Measurements from ENCODE around the gene CELSR2.
A peak's percentile ranks its signal among the peaks of the same experiment; 100 is the strongest.
"Not testable (repeated sequence)": the region's sequence is repeated elsewhere in the genome, so short reads cannot be mapped to it uniquely, and the experiment has no call there.

Gene CELSR2

DNA sequence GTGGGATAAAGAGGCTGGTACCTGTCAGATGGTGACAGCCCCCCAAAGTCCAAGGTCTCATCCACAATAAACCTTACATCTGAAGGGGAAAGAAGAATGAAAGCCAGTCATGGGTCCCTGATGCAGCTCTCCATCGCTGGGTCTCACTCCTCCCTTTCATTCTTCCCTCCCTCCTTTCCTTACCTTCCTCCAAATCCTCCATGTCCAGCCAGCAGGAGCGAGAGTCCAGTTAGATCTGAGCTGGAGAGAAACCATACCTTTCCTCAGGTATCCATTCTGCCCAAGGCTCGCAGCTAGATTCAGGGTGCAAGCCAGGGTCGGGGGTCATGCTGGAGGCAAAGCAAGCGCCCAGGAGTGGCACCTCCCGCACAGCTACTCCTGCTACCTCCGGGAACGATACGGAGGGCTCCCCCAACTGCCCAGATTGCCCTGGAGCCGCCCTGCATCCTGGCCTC is 33.2 kb downstream of the CELSR2 start:
- DNase-seq: no peak

DNA sequence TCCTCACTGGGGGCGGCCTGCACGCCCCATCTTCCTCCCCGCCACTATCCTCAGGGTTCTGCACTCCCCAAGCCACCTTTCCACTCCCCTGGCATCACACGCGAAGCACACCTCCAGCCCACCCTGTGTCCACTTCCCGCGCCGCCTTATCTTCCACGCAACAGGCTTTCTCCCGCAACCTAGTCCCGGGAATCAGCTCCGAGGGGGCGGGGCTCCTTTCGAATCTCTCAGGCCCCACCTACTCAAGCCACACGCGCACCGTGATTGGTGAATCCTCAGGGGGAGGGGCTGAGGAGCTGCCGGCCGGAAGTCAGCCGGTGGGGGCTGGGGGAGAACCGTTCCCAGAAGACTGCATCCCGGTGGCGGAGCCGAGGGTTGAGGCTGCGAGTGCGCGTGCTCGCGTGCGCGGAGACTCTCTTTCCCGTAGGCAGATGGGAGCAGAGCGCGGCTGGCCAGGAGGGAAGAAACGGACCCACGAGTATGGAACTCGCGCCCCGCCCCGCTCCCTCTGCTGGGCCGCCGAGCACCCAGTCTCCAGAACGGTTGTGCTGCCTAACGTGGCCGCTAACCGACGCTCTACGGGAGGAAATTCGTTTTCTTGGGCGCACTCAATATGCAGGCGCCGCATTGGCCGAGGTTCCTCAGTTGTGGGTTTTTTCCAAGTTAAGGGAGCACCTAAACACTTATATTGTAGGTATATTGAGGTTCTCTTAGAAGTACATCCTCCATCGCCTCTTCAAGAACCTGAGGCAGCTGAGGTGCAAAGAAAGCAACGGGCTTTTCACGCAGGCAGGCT is 33.8 kb downstream of the CELSR2 start, which contains the start of gene PSRC1:
PSRC1 (minus strand) TSS at position 194 of the 796 bp plus-strand sequence.
- peak; percentile 93 for DNase-seq

DNA sequence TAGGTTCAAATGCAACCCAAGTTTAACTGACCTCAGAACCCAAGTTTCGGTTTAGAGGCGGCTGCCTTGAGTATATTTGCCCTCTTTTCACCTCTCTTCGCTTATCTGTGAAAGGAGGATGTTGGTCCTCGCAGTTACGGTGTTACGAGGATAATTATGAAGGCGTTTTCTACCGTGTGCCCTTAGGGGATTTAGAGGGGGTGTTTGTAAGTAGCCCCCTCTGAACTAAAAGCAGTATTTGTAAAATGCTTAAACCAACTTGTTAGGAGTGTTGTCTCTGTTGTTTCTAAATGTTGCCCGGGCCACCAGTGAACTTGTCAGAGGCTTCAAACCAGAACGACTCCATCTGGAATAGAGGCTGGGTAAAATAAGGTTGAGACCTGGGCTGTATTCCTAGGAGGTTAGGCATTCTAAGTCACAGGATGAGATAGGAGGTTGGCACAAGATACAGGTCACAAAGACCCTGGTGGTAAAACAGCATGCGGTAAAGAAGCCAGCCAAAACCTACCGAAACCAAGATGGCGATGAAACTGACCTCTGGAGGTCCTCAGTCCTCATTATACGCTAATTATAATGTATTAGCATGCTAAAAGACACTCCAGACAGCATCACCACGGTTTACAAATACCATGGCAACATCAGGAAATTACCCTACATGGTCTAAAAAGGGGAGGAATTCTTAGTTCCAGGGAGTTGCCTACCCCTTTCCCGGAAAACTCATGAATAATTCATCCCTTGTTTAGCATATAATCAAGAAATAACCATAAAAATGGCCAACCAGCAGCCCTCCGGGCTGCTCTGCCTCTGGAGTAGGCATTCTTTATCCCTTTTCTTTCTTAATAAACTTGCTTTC is 34.6 kb downstream of the CELSR2 start:
- no peak for DNase-seq

DNA sequence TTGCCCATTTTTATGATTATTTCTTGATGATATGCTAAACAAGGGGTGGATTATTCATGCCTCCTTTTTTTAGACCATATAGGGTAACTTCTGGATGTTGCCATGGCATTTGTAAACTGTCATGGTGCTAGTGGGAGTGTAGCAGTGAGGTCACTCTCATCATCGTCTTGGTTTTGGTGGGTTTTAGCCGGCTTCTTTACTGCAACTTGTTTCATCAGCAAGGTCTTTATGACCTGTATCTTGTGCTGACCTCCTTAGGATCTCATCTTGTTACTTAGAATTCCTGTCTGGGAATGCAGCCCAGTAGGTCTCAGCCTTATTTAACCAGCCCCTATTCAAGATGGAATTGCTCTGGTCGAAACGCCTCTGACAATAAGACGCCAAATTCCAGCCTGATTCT is 37.4 kb downstream of the CELSR2 start:
- DNase-seq: not testable (repeated sequence)

DNA sequence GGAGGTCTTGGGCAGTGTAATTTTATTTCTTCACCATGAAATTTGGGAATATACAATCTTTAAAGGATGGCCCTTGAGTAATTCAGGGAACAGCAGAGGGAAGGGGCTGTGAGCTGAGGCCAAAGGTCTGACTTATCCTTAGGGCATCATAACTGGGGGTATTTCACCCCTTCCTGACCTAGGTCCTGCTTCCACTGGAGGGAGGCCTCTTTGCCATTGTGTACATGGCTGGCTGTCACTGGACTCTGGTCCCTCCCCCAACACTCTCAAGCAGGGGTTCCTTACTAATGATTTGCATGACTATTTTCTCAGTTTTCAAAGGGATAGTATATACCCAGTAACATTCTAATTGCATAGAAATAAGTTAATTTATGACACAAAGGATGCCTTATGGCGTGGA is 40.8 kb downstream of the CELSR2 start:
- no peak for DNase-seq

DNA sequence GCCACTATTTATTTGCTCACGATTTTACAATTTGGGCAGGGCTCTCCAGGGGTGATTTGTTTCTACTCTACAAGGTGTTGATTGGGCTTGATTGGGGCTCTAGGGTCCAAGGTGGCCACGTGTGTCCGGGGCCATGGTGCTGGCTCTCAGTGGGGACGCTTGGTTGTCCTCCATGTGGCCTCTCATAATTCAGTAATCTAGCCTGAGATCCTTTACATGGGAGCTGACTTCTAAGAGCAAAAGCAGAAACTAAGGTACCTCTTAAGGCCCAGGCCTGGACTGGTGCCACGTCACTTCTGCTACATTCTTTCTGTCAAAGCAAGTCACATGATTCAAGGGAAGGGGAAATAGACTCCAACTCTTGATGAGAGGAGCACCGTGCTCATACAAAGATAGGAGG is 41.7 kb downstream of the CELSR2 start:
- no peak for DNase-seq

DNA sequence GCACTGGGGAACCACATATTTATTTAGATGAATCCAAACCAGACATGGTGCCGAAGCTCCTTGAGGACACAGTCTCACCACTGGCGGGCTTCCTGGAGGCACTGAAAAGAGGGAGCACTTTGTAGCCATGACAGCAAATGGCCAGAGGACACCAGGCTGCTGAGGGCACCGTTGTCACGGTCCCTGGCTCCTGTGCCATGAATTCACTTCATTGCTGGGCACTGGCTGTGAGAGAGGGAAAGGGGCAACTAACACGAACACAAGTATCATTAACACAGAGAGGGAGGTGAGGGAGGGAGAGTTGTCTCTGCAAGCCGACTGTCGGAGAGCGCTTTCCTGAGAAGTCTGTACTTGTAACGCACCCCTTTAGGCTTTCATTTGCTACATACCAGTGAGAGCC is 43.0 kb downstream of the CELSR2 start:
- DNase-seq: no peak

DNA sequence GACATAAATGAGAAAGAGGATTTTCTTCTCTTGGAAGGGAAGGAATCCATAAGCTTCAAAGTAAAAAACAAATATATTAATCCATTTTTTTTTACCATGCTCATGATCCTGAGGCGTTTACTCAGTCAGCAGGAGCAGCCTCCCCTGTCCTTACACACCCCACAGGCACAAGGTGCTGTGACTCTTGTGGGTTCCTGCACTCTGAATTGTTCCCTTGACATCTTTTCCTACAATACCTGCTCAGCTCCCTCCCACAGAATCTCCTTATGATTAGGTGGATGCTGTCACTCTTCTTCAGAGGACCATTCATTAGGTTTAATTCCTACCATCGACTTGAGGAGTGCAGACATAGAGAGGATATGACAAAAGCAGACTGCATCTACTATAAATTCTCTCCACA is 43.7 kb downstream of the CELSR2 start:
- no peak for DNase-seq

DNA sequence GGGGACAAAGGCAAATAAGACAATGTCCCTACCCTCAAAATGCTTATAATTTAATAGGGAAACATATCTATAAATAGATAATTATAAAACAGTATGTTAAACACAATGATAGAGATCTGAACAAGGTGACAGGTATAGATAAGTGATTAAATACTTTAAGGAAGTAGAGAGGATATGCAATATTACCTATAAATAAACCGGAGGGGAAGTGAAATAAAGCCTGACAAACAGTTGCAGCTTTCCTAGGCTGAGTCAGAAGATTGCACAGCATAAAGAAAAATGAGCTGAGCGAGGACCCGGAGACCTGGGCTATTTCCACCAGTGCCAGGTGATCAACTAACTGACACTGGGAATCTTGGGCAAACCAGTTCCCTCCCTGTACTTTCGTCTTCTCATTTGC is 45.1 kb downstream of the CELSR2 start:
- no peak for DNase-seq

DNA sequence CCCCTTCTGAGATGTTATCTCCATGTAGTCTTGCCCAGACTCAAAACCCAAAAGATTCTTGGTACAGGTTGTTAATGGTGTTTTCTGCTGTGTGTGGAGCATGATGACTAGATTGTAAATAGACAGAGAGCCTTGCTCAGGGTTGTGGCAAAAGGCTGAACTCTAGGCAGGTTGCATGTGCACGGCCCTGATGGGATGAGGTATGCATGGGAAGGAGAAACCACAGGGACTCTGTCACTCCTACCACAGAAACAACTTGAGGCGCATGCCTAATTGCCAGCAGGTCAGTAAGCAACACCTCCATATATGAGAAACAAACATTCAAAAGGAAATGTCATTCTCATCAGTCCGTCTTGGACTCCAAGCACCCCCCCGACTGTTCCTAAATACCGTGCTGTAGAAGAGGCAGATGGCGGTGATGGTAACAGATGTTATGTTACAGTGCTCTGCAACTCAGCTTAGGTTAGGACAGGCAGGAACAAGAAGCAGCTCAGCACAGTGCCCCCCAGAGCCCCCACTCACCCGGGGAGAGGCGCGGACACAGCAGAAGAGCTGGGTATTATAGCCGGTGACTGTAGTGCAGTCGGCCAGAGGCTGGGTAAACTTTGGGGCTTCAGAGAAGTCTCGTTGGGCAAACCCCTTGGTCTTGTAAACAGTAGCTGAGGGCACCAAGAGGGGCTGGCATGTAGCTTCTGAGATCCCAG is 46.5 kb downstream of the CELSR2 start:
- DNase-seq: no peak

DNA sequence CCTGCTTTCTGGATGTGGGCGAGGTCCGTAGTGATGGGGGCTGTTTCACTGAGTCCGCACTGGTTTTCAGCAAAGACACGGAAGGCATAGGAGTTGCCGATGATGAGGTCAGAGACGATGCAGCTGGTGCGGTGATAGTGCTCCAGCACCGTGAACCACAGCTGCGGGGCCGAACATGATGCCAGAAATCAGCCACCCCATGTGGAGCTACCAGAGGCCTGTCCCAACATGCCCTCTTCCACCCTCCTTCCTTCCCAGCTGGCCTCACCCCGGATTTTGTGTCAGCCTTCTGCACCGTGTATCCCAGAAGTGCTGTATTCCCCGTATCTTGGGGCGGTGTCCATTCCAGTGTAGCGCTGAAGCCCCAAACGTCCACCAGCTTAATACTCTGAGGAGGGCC is 47.4 kb downstream of the CELSR2 start:
- no peak for DNase-seq

DNA sequence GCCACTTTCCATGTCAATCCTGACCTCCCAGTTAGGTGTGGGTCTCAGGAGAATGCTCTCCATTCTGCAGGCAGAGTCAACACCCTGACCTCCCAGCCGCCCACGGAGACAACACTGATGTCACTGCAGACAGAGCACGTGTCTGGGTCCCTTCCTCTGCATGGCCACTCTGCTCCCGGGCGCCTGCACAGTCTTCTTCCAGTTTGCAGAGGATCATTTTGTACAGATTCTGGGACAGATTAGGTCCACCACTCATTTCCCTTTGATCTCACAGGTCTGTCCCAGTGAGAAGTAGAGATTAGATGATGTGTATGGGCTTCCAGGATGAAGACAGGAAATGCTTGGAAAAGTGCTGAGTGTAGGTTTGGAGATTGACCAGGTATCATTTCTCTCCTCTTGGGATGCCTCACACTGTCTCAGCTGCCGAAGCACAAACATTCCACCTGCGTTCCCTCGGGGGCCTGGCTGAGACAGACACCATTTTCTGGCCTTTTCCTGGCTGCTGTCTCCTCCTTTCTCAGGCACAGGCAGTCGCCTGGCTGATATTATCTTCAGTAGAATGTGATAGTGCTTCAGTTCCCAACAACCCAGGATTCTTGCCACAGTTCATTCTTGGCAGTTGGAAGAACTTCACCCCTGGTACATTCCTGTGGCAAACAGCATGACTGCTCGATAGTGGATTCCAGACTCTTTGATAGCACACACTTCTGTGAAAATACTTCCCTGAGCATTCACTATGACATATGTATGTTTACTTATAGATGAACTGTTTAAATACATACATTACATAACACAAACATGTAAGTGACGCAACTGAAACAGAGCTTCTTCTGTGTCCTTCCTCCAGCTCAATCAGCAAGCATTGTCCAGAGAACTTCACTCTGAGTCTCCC is 49.6 kb downstream of the CELSR2 start:
- peak; percentile 39 for DNase-seq

DNA sequence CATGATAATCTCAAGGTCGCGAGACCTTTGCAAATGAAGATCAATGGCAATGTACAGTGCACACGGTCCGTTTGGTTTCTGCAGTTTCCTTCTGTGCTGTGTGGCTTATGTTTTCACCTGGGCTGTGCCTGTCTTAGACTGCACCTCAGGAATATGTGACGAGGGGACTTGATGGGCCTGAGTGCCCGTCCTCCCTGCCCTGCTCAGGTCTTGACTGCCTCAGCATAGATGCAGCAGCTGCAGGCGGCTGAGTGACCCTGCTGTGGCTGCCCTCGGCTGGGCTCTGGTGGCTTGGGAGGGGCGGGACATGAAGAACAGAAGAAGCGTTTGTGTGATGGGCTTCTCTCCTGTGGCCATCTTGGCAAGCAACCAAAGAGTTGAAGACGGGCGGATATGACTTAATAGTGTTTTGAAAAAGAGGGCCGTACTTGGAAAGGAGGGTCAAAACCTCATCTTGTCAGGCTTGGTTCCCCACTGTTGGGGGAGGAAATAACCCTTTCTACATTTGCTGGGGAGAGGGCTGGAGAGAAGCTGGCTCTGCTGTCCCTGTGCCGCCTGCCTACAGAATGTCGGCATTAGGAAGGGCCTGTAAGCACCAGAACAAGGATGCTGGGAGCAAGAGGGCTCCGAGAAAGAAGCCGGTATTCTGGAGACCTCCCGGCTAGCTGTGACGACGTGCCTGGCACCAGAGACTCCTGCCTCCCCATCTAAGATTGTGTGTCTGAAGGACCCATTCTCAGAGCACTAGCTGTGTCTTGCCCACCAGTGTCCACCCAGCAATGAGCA is 50.4 kb downstream of the CELSR2 start:
- DNase-seq: no peak

DNA sequence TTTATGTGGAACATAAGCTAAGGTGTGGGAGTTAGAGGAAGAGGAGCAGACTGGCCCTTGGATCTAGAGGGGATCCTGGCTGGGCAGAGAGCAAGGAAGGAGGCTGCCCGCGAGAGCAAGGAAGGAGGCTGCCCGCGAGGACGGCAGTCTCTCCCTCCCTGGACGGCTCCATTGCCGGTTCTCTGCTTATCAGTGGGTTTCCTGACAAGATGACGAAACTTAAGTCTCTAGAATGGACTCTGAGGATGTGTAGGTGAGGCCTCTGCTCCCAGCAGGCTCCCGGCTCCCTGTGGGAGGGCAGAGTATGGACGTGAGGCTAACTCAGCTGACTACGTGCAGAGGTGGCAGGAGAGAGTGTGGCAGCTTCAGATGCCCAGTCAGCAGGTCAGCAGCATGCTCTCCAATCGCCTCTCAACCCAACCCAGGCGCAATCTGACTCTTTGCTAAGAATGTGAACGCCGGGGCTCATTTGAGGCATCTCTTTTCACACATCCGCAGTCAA is 51.4 kb downstream of the CELSR2 start:
- no peak for DNase-seq

DNA sequence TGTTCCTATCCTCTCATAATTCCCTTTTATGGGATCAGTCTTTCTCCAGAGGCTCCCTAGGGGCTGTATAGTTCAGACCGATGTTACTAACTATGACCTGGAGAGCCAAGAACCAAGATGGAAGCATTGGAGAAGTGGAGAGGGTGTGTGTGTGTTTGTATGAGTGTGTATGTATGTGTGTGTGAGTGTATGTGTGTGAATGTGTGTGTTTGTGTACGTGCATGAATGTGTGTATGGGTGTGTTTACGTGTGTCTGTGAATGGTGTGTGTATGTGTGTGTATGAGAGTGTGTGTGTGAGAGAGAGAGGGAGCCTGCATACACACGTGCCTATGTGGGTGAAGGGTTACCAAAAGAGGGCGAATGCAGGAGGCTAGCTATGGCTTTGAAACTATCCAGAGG is 52.5 kb downstream of the CELSR2 start:
- no peak for DNase-seq

DNA sequence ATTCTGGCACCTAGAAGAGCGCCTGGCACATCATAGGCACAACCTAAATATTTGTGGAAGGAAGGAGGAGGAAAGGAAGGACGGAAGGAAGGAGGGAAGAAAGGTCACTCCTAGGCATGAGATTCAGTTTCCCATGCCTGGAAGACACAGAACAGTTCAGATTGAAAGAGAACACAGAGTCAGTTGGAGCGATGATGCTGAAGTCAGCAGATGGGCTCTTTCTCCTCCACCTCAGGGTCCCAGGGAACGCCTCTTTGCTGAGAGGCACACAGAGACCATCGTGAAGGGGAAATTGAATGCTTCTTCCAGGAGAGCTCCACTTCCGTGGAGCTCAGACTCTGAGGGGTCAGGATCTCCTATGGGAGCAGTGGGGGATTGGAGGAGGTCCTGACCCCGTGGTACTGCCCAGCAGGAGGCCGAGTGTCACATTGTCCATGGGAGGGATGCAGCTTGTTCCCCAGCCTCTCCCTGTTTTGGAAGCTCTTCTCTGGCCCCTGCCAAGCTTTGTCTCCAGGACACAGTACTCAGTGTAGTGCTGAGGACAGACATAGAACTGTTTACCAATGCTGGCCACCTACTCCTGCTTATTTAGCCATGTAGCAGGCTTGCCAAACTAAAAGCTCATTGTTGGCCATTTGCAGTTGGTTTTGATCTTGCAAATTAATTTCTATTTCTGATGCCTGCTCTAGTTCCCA is 55.0 kb downstream of the CELSR2 start:
- no peak for DNase-seq

DNA sequence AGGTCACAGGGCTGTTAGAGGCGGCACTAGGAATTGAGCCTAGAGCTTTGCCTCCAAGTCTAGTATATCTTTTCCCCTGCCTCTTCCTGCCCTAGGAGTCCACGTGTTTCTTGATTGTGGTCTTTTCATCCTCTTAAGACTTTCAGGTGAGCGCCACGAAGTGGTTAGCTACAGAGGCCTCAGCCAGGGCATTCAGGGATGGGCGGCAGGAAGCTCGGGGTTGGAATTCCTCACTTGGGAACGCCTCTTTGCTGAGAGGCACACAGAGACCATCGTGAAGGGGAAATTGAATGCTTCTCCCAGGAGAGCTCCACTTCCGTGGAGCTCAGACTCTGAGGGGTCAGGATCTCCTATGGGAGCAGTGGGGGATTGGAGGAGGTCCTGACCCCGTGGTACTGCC is 56.7 kb downstream of the CELSR2 start:
- DNase-seq: not testable (repeated sequence)

DNA sequence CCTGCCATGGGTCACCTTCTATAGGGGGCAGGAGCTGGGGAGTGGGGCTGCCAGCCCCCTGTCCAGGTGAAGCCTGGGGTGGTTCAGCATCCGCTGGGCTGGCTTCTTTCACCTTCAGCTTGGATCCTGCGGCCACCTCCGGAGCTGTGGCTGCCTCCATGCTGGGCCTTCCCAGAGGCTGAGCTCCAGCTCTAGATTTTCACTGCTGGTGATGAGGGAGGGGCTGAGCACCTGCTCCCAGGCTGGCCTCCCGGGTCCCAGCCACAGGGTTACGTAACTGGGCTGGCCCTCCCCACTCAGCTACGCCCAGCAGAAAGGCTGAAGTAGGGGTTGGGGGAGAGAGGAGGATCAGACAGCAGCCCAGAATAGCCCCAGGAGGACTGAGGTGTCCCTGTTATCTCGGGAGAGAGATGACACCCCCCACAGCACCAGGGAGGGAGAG is 57.5 kb downstream of the CELSR2 start, which contains the start of gene MYBPHL:
MYBPHL (minus strand) TSS at position 180 of the 442 bp plus-strand sequence; CDS start at position 160, 20 bp downstream.
- DNase-seq: no peak

DNA sequence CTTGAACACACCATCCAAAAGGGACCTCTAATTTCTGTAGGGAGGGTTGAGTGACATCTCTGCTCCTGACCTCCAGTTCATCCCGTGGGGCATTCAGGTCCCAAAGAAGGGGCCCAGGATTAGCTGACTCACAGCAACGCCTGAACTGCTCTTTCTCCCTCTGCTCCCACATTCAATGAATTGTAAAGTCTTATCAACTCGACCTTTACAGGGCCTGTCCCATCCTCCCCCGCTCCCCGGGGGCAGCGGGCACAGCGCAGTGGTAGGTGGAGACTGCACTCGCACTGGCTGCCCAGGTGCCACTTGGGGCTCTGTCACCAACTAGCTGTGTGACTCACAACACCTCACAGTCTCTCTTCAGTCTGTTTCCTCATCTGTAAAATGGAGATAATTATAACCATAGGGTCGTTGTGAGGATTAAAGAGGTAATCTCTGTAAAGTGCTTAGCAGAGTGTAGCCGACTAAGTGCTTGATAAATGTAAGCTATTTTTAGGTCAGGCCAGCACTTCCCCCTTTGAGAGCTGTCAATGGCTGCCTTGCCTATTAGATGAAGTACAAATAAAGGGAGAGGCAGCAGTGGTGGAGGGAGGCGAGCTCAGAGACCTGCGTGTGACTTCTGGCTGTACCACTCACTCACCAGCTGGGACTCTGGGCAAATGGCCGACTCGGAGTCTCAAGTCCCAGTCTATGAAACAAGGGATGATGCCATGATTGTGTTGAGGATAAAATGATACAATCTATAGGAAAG is 58.1 kb downstream of the CELSR2 start:
- DNase-seq: peak; percentile 16

DNA sequence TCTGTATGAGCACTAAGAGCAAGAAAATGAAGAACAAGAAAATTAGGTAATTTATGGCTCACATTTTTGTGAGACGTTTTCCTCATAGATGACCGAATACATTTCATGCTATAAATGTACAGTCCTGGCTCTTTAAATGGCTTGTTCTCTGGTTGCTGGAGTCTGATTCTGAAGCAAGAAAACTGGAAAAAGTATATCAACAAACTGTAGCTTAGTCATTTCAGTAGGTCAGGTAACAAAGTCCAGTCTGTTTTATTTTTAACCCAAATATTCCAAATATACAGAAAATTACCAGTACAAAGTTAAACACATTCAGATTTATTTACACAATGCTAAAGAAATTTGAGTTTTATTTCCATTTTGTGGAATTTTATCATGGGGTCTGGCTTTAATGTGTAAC is 60.0 kb downstream of the CELSR2 start:
- DNase-seq: no peak
